H9 (cell line): ENCODE measurements around the gene LRP1. TPM values are rescaled to one million over a fixed set of nuclear protein-coding genes. Genes with fewer than 3 reads are reported as not detected.
A peak's percentile ranks its signal among the peaks of the same experiment; 100 is the strongest.

Source experiments
- DNase-seq: peaks from one replicate; pipeline ENCODE4 v3.0.0-alpha.2; 2017
- H2AFZ ChIP-seq: one replicate; pipeline ENCODE4 v1.6.1; 2013; ENCODE audit warnings: mild to moderate bottlenecking, low read length, control low read depth, moderate library complexity
- H2AK5ac ChIP-seq: 2 replicates; pipeline ENCODE4 v1.6.1; 2013; ENCODE audit warnings: low read length, control low read depth, mixed read lengths; ENCODE audit not compliant: insufficient read length
- H2BK120ac ChIP-seq: one replicate; pipeline ENCODE4 v1.6.1; 2013; ENCODE audit warnings: low read depth, mild to moderate bottlenecking, low read length, control low read depth, inconsistent platforms; ENCODE audit not compliant: poor library complexity, severe bottlenecking
- H2BK12ac ChIP-seq: 2 replicates; pipeline ENCODE4 v1.6.1; 2013; ENCODE audit warnings: low read length, control low read depth, mixed read lengths, low read depth; ENCODE audit not compliant: insufficient read length
- H2BK15ac ChIP-seq: 2 replicates; pipeline ENCODE4 v1.6.1; 2013; ENCODE audit warnings: low read depth, low read length, control low read depth
- H2BK20ac ChIP-seq: one replicate; pipeline ENCODE4 v1.6.1; 2013; ENCODE audit warnings: low read depth, mild to moderate bottlenecking, low read length, control low read depth, inconsistent platforms; ENCODE audit not compliant: poor library complexity, severe bottlenecking
- H2BK5ac ChIP-seq: 2 replicates; pipeline ENCODE4 v1.6.1; 2013; ENCODE audit warnings: low read length, control low read depth, mixed read lengths; ENCODE audit not compliant: insufficient read length
- H3K14ac ChIP-seq: 2 replicates; pipeline ENCODE4 v1.6.1; 2013; ENCODE audit warnings: low read length, control low read depth; ENCODE audit not compliant: insufficient read depth
- H3K18ac ChIP-seq: 2 replicates; pipeline ENCODE4 v1.6.1; 2013; ENCODE audit warnings: low read depth, mild to moderate bottlenecking, mixed read lengths, low read length, control low read depth; ENCODE audit not compliant: insufficient read length
- H3K23ac ChIP-seq: 2 replicates; pipeline ENCODE4 v1.6.1; 2013; ENCODE audit warnings: low read length, control low read depth, mixed read lengths, low read depth; ENCODE audit not compliant: insufficient read length
- H3K23me2 ChIP-seq: 2 replicates; pipeline ENCODE4 v1.6.1; 2013; ENCODE audit warnings: low read depth, mild to moderate bottlenecking, mixed read lengths, low read length, control low read depth; ENCODE audit not compliant: insufficient read length, poor library complexity, severe bottlenecking
- H3K27ac ChIP-seq: 2 replicates; pipeline ENCODE4 v1.5.1; 2013; ENCODE audit warnings: low read length, control low read depth, mixed read lengths, low read depth; ENCODE audit not compliant: insufficient read length
- H3K27me3 ChIP-seq: 2 replicates; pipeline ENCODE4 v1.6.1; 2013; ENCODE audit warnings: low read length, control low read depth, inconsistent platforms; ENCODE audit not compliant: insufficient read depth
- H3K4ac ChIP-seq: 2 replicates; pipeline ENCODE4 v1.6.1; 2013; ENCODE audit warnings: low read depth, mild to moderate bottlenecking, control low read depth, inconsistent platforms, low read length, moderate library complexity
- H3K4me1 ChIP-seq: 2 replicates; pipeline ENCODE4 v1.6.1; 2013; ENCODE audit warnings: low read length, control low read depth, inconsistent platforms; ENCODE audit not compliant: insufficient read depth
- H3K4me2 ChIP-seq: 2 replicates; pipeline ENCODE4 v1.6.1; 2013; ENCODE audit warnings: low read length, control low read depth, mixed read lengths; ENCODE audit not compliant: insufficient read length, insufficient read depth
- H3K56ac ChIP-seq: 2 replicates; pipeline ENCODE4 v1.6.1; 2013; ENCODE audit warnings: low read depth, mild to moderate bottlenecking, mixed read lengths, low read length, control low read depth; ENCODE audit not compliant: insufficient read length
- H3K79me1 ChIP-seq: 2 replicates; pipeline ENCODE4 v1.6.1; 2013; ENCODE audit warnings: low read depth, mild to moderate bottlenecking, moderate library complexity, low read length, control low read depth, inconsistent platforms; ENCODE audit not compliant: insufficient read depth, poor library complexity, severe bottlenecking
- H3K79me2 ChIP-seq: 2 replicates; pipeline ENCODE4 v1.6.1; 2013; ENCODE audit warnings: low read length, control low read depth, inconsistent platforms; ENCODE audit not compliant: insufficient read depth
- H3K9ac ChIP-seq: 2 replicates; pipeline ENCODE4 v1.6.1; 2013; ENCODE audit warnings: low read length, control low read depth, mixed read lengths; ENCODE audit not compliant: insufficient read length; ENCODE audit errors: extremely low read depth
- H3K9me3 ChIP-seq: one replicate; pipeline ENCODE4 v1.6.1; 2013; ENCODE audit warnings: low read depth, low read length, inconsistent platforms; ENCODE audit not compliant: control insufficient read depth
- H3T11ph ChIP-seq: one replicate; pipeline ENCODE4 v1.6.1; 2013; ENCODE audit warnings: mild to moderate bottlenecking, low read length, control low read depth, inconsistent platforms
- H4K20me1 ChIP-seq: one replicate; pipeline ENCODE4 v1.6.1; 2013; ENCODE audit not compliant: control insufficient read depth, insufficient read length, insufficient read depth
- H4K5ac ChIP-seq: 2 replicates; pipeline ENCODE4 v1.6.1; 2013; ENCODE audit warnings: low read depth, mild to moderate bottlenecking, mixed read lengths, low read length, control low read depth; ENCODE audit not compliant: insufficient read length
- H4K8ac ChIP-seq: replicated peaks from 2 replicates; pipeline ENCODE4 v1.6.1; 2013; ENCODE audit warnings: low read length, control low read depth, mixed read lengths, low read depth; ENCODE audit not compliant: insufficient read length
- H4K91ac ChIP-seq: 2 replicates; pipeline ENCODE4 v1.6.1; 2013; ENCODE audit warnings: low read depth, mild to moderate bottlenecking, moderate library complexity, mixed read lengths, low read length, control low read depth; ENCODE audit not compliant: insufficient read length
- H3K27ac Mint-ChIP-seq, 3 experiments: 2 replicates in 2 of 3; 3 replicates in 1 of 3; pipeline ENCODE4 v1.8.0; 2020 to 2021; ENCODE audit warnings: mixed read lengths in 3 of 3, mild to moderate bottlenecking in 1 of 3, moderate library complexity in 1 of 3
- H3K27me3 Mint-ChIP-seq: 2 replicates; pipeline ENCODE4 v1.8.0; 2021; ENCODE audit warnings: low read depth, mild to moderate bottlenecking, moderate library complexity, mixed read lengths
- H3K36me3 Mint-ChIP-seq, 3 experiments: 2 replicates in 2 of 3; 3 replicates in 1 of 3; pipeline ENCODE4 v1.8.0; 2020 to 2021; ENCODE audit warnings: low read depth in 3 of 3, mixed read lengths in 3 of 3; ENCODE audit not compliant: insufficient read depth in 1 of 3
- H3K4me1 Mint-ChIP-seq, 2 experiments: 2 replicates each; pipeline ENCODE4 v1.8.0; 2020; ENCODE audit warnings: mixed read lengths in 2 of 2
- H3K4me3 Mint-ChIP-seq, 2 experiments: 2 replicates in 1 of 2; 3 replicates in 1 of 2; pipeline ENCODE4 v1.8.0; 2020 to 2021; ENCODE audit warnings: mild to moderate bottlenecking in 2 of 2, mixed read lengths in 2 of 2, moderate library complexity in 1 of 2
- H3K9me3 Mint-ChIP-seq, 2 experiments: 2 replicates in 1 of 2; 3 replicates in 1 of 2; pipeline ENCODE4 v1.8.0; 2020; ENCODE audit warnings: mild to moderate bottlenecking in 2 of 2, mixed read lengths in 2 of 2, moderate library complexity in 1 of 2
- CTCF ChIP-seq: fragments of 200-600 bp; sonication (generic); conservative IDR thresholded peaks from 3 replicates; pipeline ENCODE4 v1.8.0; 2021; ENCODE audit warnings: antibody characterized with exemption, mild to moderate bottlenecking
- WGBS: extraction: QIAGEN DNeasy Blood & Tissue Kit; methylation state at CpG from one replicate; pipeline ENCODE4 v1.1.7; 2013; ENCODE audit warnings: missing lambda C conversion rate, low lambda C conversion rate, mixed read lengths; ENCODE audit not compliant: insufficient read length; ENCODE audit errors: extremely low coverage; 5-methylcytosine and 5-hydroxymethylcytosine counted together
- total RNA-seq: library from RNA; stranded (reverse); gene quantifications from 2 replicates; pipeline ENCODE4 v1.2.1, GENCODE V29; 2021

The LRP1 gene
- total RNA-seq, 1 experiment from 2014 or later = 115 TPM

- Histone ChIP-seq H3K79me2 (no peaks in the 10 kb centered on the region), H3K9ac (no peak overlapping the region), H4K91ac (no peak overlapping the region), H4K5ac (no peak overlapping the region), H2AK5ac (no peak overlapping the region), H2BK20ac (no peak overlapping the region), H2BK12ac (no peak overlapping the region), H3K4me1 (no peaks in the 10 kb centered on the region), H2AFZ (no peak overlapping the region), H3K14ac (no peak overlapping the region), H3K27me3 (no peaks in the 10 kb centered on the region), H4K20me1 (no peaks in the 10 kb centered on the region), H4K8ac (no peak overlapping the region), H3K27ac (no peak overlapping the region), H3K9me3 (no peaks in the 10 kb centered on the region), H2BK5ac (no peak overlapping the region), H3K4ac (no peak overlapping the region), H3K56ac (no peak overlapping the region), H3K18ac (no peak overlapping the region), H3K23me2 (no peaks in the 10 kb centered on the region), H2BK15ac (no peak overlapping the region), H3K4me2 (no peak overlapping the region), H3K79me1 (no peaks in the 10 kb centered on the region), H3T11ph (no peak overlapping the region), H2BK120ac (no peak overlapping the region), H3K23ac (no peak overlapping the region)
- TF ChIP-seq CTCF = no peak
- H3K4me1 Mint-ChIP-seq = peaks cover 8 to 27% of the 10 kb centered on the region in 2 experiments
- H3K27ac Mint-ChIP-seq = peak overlapping the region in 2 of 3 experiments; percentile 49 to 53; a peak in 2 of 7 replicates
- no CpG with 5 or more reads among the region's 9 CpGs for WGBS
- H3K4me3 Mint-ChIP-seq = no peak overlapping the region
- peaks cover 34 to 90% (median 88%) of the 10 kb centered on the region in 3 experiments; a peak in 6 of 7 replicates for H3K36me3 Mint-ChIP-seq
- no peaks in the 10 kb centered on the region for H3K9me3 Mint-ChIP-seq
- DNase-seq = no peak
- H3K27me3 Mint-ChIP-seq = no peaks in the 10 kb centered on the region
Observed at GRCh38 chr12:57142121-57142520, 13.8 kb downstream of the LRP1 start.
